HUES6 (cell line): ENCODE data around the gene QRICH1.
A peak's percentile ranks its signal among the peaks of the same experiment; 100 is the strongest.

Source experiments
- H3K27ac ChIP-seq: 2 replicates; pipeline ENCODE4 v1.7.0; 2013; ENCODE audit warnings: low read depth, mild to moderate bottlenecking, low read length, inconsistent platforms
- H3K27me3 ChIP-seq: 2 replicates; pipeline ENCODE4 v1.6.1; 2013; ENCODE audit warnings: low read length; ENCODE audit not compliant: control insufficient read depth, insufficient read depth
- H3K36me3 ChIP-seq: 2 replicates; pipeline ENCODE4 v1.6.1; 2013; ENCODE audit warnings: low read length; ENCODE audit not compliant: control insufficient read depth, insufficient read depth
- H3K4me1 ChIP-seq: 2 replicates; pipeline ENCODE4 v1.6.1; 2013; ENCODE audit warnings: low read length; ENCODE audit not compliant: control insufficient read depth, insufficient read depth
- H3K4me3 ChIP-seq: 2 replicates; pipeline ENCODE4 v1.5.1; 2013; ENCODE audit warnings: low read depth, low read length
- H3K9ac ChIP-seq: one replicate; pipeline ENCODE4 v1.6.1; 2013; ENCODE audit warnings: mild to moderate bottlenecking, low read length
- H3K9me3 ChIP-seq: 2 replicates; pipeline ENCODE4 v1.6.1; 2013; ENCODE audit warnings: low read depth, low read length; ENCODE audit not compliant: control insufficient read depth, insufficient read depth

Gene QRICH1

GRCh38 chr3:49030321-49030720 is 63.5 kb downstream of the QRICH1 start:
- H3K9me3 ChIP-seq: no peaks in the 10 kb centered on the region
- H3K36me3 ChIP-seq: peaks cover 78% of the 10 kb centered on the region
- H3K9ac ChIP-seq: no peak overlapping the region
- no peaks in the 10 kb centered on the region for H3K27me3 ChIP-seq
- no peak overlapping the region for H3K4me3 ChIP-seq
- no peak overlapping the region for H3K27ac ChIP-seq
- peaks cover 7% of the 10 kb centered on the region for H3K4me1 ChIP-seq

GRCh38 chr3:49029563-49029884 is 64.3 kb downstream of the QRICH1 start:
- peaks cover 78% of the 10 kb centered on the region for H3K36me3 ChIP-seq
- peaks cover 7% of the 10 kb centered on the region for H3K4me1 ChIP-seq
- H3K4me3 ChIP-seq: peak overlapping the region; percentile 12; the same call in 1 of the 2 replicates
- H3K9ac ChIP-seq: no peak overlapping the region
- H3K9me3 ChIP-seq: no peaks in the 10 kb centered on the region
- no peaks in the 10 kb centered on the region for H3K27me3 ChIP-seq
- H3K27ac ChIP-seq: no peak overlapping the region

GRCh38 chr3:49028673-49029562 is 65.0 kb downstream of the QRICH1 start, which contains the start of gene IMPDH2:
Gene IMPDH2, minus strand, starts transcription at chr3:49029398. Its CDS starts 48 bp downstream, at chr3:49029350.
- no peaks in the 10 kb centered on the region for H3K9me3 ChIP-seq
- H3K9ac ChIP-seq: peak within 1 kb of the TSS; percentile 86
- H3K36me3 ChIP-seq: peaks cover 78% of the 10 kb centered on the region
- peak within 1 kb of the TSS; percentile 74; the same call in 1 of the 2 replicates for H3K27ac ChIP-seq
- peak within 1 kb of the TSS; percentile 73 for H3K4me3 ChIP-seq
- peaks cover 7% of the 10 kb centered on the region for H3K4me1 ChIP-seq
- H3K27me3 ChIP-seq: no peaks in the 10 kb centered on the region

- Histone ChIP-seq H3K4me1 (peaks cover 7% of the 10 kb centered on the region), H3K9me3 (no peaks in the 10 kb centered on the region), H3K27ac (no peak overlapping the region), H3K36me3 (peaks cover 83% of the 10 kb centered on the region), H3K9ac (peak overlapping the region; percentile 86), H3K27me3 (no peaks in the 10 kb centered on the region), H3K4me3 (peak overlapping the region; percentile 73)
These were observed 65.6 kb downstream of the QRICH1 start for GRCh38 chr3:49028298-49028672.

GRCh38 chr3:49027634-49028033 is 66.2 kb downstream of the QRICH1 start:
- no peaks in the 10 kb centered on the region for H3K9me3 ChIP-seq
- no peak overlapping the region for H3K4me3 ChIP-seq
- H3K27me3 ChIP-seq: no peaks in the 10 kb centered on the region
- no peak overlapping the region for H3K27ac ChIP-seq
- peaks cover 12% of the 10 kb centered on the region for H3K4me1 ChIP-seq
- no peak overlapping the region for H3K9ac ChIP-seq
- peaks cover 83% of the 10 kb centered on the region for H3K36me3 ChIP-seq

- H3K4me1 ChIP-seq: peaks cover 12% of the 10 kb centered on the region
- no peak overlapping the region for H3K4me3 ChIP-seq
- H3K27me3 ChIP-seq: no peaks in the 10 kb centered on the region
- peaks cover 72% of the 10 kb centered on the region for H3K36me3 ChIP-seq
- no peak overlapping the region for H3K27ac ChIP-seq
- no peaks in the 10 kb centered on the region for H3K9me3 ChIP-seq
- no peak overlapping the region for H3K9ac ChIP-seq
These were observed 67.3 kb downstream of the QRICH1 start for GRCh38 chr3:49026536-49026935.

GRCh38 chr3:49025793-49026520 is 67.9 kb downstream of the QRICH1 start:
- Histone ChIP-seq H3K27ac (no peak overlapping the region), H3K4me3 (no peak overlapping the region), H3K27me3 (no peaks in the 10 kb centered on the region), H3K4me1 (peaks cover 12% of the 10 kb centered on the region), H3K9ac (no peak overlapping the region), H3K9me3 (no peaks in the 10 kb centered on the region), H3K36me3 (peaks cover 67% of the 10 kb centered on the region)

GRCh38 chr3:49025005-49025792 is 68.7 kb downstream of the QRICH1 start:
- H3K4me3 ChIP-seq: no peak overlapping the region
- no peak overlapping the region for H3K27ac ChIP-seq
- H3K36me3 ChIP-seq: peaks cover 59% of the 10 kb centered on the region
- H3K27me3 ChIP-seq: no peaks in the 10 kb centered on the region
- H3K4me1 ChIP-seq: peaks cover 15% of the 10 kb centered on the region
- no peak overlapping the region for H3K9ac ChIP-seq
- no peaks in the 10 kb centered on the region for H3K9me3 ChIP-seq

GRCh38 chr3:49024449-49024848 is 69.4 kb downstream of the QRICH1 start:
- Histone ChIP-seq H3K4me1 (peaks cover 20% of the 10 kb centered on the region), H3K27me3 (no peaks in the 10 kb centered on the region), H3K9ac (no peak overlapping the region), H3K9me3 (no peaks in the 10 kb centered on the region), H3K36me3 (peaks cover 59% of the 10 kb centered on the region), H3K27ac (no peak overlapping the region), H3K4me3 (no peak overlapping the region)

- Histone ChIP-seq H3K4me1 (peaks cover 20% of the 10 kb centered on the region), H3K27me3 (no peaks in the 10 kb centered on the region), H3K4me3 (no peak overlapping the region), H3K9ac (no peak overlapping the region), H3K9me3 (no peaks in the 10 kb centered on the region), H3K36me3 (peaks cover 59% of the 10 kb centered on the region), H3K27ac (no peak overlapping the region)
These were observed 70.1 kb downstream of the QRICH1 start for GRCh38 chr3:49023775-49024174.
